Measurements from ENCODE around the gene ADGRD1. TPM values are rescaled to one million over a fixed set of nuclear protein-coding genes. Genes with fewer than 3 reads are reported as not detected.
A peak's percentile ranks its signal among the peaks of the same experiment; 100 is the strongest.

Gene ADGRD1
- total RNA-seq, 1 donor from 2014 or later, result 11.0 TPM

DNA sequence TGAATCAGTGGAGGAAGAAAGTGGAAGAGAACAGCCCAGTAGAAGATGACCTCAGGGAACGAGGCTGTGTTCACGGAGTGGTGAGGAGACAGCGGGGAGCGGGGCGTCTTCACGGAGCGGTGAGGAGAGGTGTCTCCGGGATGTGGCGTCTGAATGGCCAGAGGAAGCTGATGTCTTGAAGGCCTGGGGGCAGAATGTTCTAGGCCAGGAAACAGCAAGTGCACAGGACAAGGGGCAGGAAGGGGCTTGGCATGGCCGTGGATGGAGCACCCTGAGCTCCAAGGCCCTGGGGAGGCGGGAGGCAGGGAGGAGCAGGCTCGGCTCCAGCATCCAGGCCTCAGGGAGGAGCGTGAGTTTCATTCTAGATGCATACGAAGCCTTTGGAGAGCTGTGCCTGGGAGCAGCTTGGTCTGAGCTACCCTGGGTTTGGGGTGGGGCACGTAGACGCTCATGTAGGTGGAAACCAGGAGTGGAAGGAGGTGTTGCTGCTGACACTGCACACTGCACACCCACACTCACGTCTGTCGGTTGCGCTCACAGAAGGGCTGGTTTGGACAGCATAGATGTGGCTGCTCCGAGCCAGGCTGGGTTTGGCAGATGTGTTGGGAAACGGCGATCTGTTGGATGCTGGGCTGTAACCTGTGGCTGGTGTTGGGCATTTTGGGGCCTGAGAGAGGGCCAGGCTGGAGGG, 131.6 kb downstream of the ADGRD1 start:
- H3K27ac Mint-ChIP-seq, result no peak overlapping the region
- no peaks in the 10 kb centered on the region for H3K36me3 Mint-ChIP-seq
- H3K27me3 Mint-ChIP-seq, result peaks cover 4% of the 10 kb centered on the region
- no peaks in the 10 kb centered on the region for H3K9me3 Mint-ChIP-seq
- peak; percentile 36 for DNase-seq (ENCODE audit: extremely low spot score, unreplicated experiment)
- no peak overlapping the region for H3K4me3 Mint-ChIP-seq
- TF ChIP-seq, protein P1, sequence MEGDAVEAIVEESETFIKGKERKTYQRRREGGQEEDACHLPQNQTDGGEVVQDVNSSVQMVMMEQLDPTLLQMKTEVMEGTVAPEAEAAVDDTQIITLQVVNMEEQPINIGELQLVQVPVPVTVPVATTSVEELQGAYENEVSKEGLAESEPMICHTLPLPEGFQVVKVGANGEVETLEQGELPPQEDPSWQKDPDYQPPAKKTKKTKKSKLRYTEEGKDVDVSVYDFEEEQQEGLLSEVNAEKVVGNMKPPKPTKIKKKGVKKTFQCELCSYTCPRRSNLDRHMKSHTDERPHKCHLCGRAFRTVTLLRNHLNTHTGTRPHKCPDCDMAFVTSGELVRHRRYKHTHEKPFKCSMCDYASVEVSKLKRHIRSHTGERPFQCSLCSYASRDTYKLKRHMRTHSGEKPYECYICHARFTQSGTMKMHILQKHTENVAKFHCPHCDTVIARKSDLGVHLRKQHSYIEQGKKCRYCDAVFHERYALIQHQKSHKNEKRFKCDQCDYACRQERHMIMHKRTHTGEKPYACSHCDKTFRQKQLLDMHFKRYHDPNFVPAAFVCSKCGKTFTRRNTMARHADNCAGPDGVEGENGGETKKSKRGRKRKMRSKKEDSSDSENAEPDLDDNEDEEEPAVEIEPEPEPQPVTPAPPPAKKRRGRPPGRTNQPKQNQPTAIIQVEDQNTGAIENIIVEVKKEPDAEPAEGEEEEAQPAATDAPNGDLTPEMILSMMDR (conservative IDR thresholded peaks at IDR 0.05), result no peak
- peaks cover 10% of the 10 kb centered on the region for H3K4me1 Mint-ChIP-seq (ENCODE audit: unreplicated experiment)

- H3K9me3 Mint-ChIP-seq, result no peaks in the 10 kb centered on the region
- no peak overlapping the region for H3K4me3 Mint-ChIP-seq
- peaks cover 4% of the 10 kb centered on the region for H3K27me3 Mint-ChIP-seq
- TF ChIP-seq, protein P1 (conservative IDR thresholded peaks at IDR 0.05), result no peak
- no peaks in the 10 kb centered on the region for H3K36me3 Mint-ChIP-seq
- peaks cover 10% of the 10 kb centered on the region for H3K4me1 Mint-ChIP-seq (ENCODE audit: unreplicated experiment)
- H3K27ac Mint-ChIP-seq, result no peak overlapping the region
- DNase-seq (ENCODE audit: extremely low spot score, unreplicated experiment), result peak; percentile 59
These were observed 132.3 kb downstream of the ADGRD1 start for GRCh38 chr12:131085816-131086591.

DNA sequence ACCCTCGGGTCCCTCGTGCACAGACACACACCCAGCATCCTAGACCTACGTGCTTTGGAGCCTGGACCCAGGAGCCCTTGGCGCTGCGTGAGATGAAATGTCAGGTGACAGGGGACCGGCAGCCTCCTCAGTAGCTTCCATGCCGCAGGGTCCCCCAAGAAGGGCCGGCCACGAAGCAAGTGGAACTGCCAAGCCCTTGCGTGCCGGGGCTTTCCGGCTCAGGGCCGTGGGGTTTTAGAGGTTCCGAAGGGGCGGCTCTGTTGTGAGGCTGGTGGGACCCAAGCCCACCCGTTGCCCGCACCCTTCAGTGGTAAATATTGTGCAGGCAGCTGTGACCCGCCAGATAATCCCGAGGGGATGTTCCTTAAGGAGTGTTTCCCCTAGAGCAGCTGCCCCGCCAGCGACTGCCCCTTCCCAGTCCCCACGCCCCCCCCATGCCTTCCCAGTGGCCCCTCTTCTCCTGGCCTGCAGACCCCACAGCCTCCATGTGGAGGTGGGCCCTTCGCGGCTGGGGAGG, 133.7 kb downstream of the ADGRD1 start:
- DNase-seq (ENCODE audit: extremely low spot score, unreplicated experiment), result peak; percentile 66
- TF ChIP-seq, protein P1 (conservative IDR thresholded peaks at IDR 0.05), result no peak
- H3K36me3 Mint-ChIP-seq, result no peaks in the 10 kb centered on the region
- no peak overlapping the region for H3K4me3 Mint-ChIP-seq
- H3K27me3 Mint-ChIP-seq, result peaks cover 8% of the 10 kb centered on the region
- no peak overlapping the region for H3K27ac Mint-ChIP-seq
- H3K9me3 Mint-ChIP-seq, result no peaks in the 10 kb centered on the region
- H3K4me1 Mint-ChIP-seq (ENCODE audit: unreplicated experiment), result peaks cover 11% of the 10 kb centered on the region

GRCh38 chr12:131087991-131088700, 134.4 kb downstream of the ADGRD1 start:
- peaks cover 4% of the 10 kb centered on the region for H3K27me3 Mint-ChIP-seq
- H3K4me3 Mint-ChIP-seq, result no peak overlapping the region
- TF ChIP-seq, protein P1 (conservative IDR thresholded peaks at IDR 0.05), result no peak
- H3K27ac Mint-ChIP-seq, result no peak overlapping the region
- peaks cover 5% of the 10 kb centered on the region for H3K4me1 Mint-ChIP-seq (ENCODE audit: unreplicated experiment)
- H3K36me3 Mint-ChIP-seq, result no peaks in the 10 kb centered on the region
- H3K9me3 Mint-ChIP-seq, result no peaks in the 10 kb centered on the region
- peak; percentile 67 for DNase-seq (ENCODE audit: extremely low spot score, unreplicated experiment)

DNA sequence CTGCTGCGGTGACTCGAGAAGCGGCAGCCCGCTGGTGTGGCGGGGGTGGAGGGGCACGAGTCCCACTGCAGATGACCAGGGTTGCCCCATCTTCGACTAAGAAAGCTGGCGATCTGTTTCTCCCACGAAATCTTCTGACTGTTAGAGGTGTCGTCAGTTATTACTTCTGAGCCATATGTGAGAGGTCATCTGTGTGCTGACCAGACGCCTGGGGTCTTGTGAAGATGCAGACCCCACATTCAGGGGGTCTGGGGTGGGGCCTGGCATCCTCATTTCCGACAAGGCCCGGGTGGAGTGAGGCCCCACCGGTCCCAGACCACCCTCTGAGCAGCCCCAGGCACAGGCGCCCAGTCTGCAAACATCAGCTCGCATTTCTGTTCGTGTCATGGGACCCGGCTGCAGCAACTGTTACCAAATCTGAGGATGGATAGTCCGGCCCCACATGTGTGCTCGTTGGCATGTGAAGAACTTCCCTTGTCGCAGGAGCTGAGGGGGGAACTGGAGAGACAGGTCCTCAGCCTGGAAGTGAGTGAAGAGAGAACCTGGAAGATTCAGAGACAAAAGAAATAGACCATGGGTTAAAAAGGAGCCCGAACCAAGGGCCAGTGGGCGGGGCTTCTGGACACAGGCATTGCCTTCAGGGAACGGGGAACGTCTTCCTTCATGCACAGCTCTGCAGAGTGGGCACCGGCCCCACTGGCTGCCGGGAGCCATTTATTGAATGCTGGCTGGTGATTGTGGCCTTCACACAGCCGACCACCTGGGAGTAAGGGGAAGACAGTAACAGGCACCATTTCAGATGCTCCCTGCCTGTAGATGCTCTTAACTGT, 135.2 kb downstream of the ADGRD1 start:
- Mint-ChIP-seq H3K27me3 (peaks cover 4% of the 10 kb centered on the region), H3K9me3 (no peaks in the 10 kb centered on the region), H3K27ac (no peak overlapping the region), H3K4me3 (no peak overlapping the region), H3K4me1 (ENCODE audit: unreplicated experiment) (peaks cover 5% of the 10 kb centered on the region), H3K36me3 (no peaks in the 10 kb centered on the region)
- TF ChIP-seq, protein P1 (conservative IDR thresholded peaks at IDR 0.05), result no peak
- peak; percentile 40 for DNase-seq (ENCODE audit: extremely low spot score, unreplicated experiment)
